Activated CD4-positive, alpha-beta T cell treated with anti-CD3 and anti-CD28 coated beads, Interleukin-2, amount 10 ng/mL, durations not matched to agents 7 days and 5 days (primary cell): ENCODE results near the gene IRF7. TPM values are rescaled to one million over a fixed set of nuclear protein-coding genes. Genes with fewer than 3 reads are reported as not detected.
"Not testable (repeated sequence)": the region's sequence is repeated elsewhere in the genome, so short reads cannot be mapped to it uniquely, and the experiment has no call there.

Source experiments
- CTCF ChIA-PET: fragments of 350-600 bp; sonication (Branson Sonifier 250); formaldehyde crosslinking; loops from one replicate; lab custom pipeline; 2021; ENCODE audit warnings: antibody characterized with exemption; lab: Charles Lee
- POLR2A ChIA-PET: fragments of 350-600 bp; sonication (Branson Sonifier 250); formaldehyde crosslinking; loops from one replicate; lab custom pipeline; 2021; ENCODE audit warnings: antibody characterized with exemption; lab: Charles Lee
- DNase-seq: peaks from one replicate; pipeline ENCODE4 v3.0.0-alpha.2; 2020
- H3K27ac Mint-ChIP-seq: one replicate; pipeline ENCODE4 v1.8.0; 2021; ENCODE audit warnings: mild to moderate bottlenecking, moderate library complexity, mixed read lengths
- H3K27me3 Mint-ChIP-seq: one replicate; pipeline ENCODE4 v1.8.0; 2021; ENCODE audit warnings: mixed read lengths
- H3K36me3 Mint-ChIP-seq: one replicate; pipeline ENCODE4 v1.8.0; 2021; ENCODE audit warnings: low read depth, mixed read lengths
- H3K4me1 Mint-ChIP-seq: one replicate; pipeline ENCODE4 v1.8.0; 2021; ENCODE audit warnings: mixed read lengths
- H3K4me3 Mint-ChIP-seq: one replicate; pipeline ENCODE4 v1.8.0; 2021; ENCODE audit warnings: mild to moderate bottlenecking, moderate library complexity, mixed read lengths
- H3K9me3 Mint-ChIP-seq: one replicate; pipeline ENCODE4 v1.8.0; 2021; ENCODE audit warnings: mixed read lengths
- total RNA-seq, 2 experiments: library from RNA; stranded (reverse); gene quantifications; one replicate each; pipeline ENCODE4 v1.2.3, GENCODE V29; 2021

The IRF7 gene
- total RNA-seq, 2 experiments from 2014 or later: 152 to 154 TPM

- H3K27ac Mint-ChIP-seq: peak overlapping the region; percentile 87
- ChIA-PET CTCF (interaction anchor here (0.7 to 2.0 kb wide), 2 partner anchors 11 to 273 kb away, joined by 4 to 6 read pairs; no protein-coding TSS in a partner anchor), POLR2A (no interaction called here)
- H3K4me1 Mint-ChIP-seq: peaks cover 56% of the 10 kb centered on the region
- peaks cover 7% of the 10 kb centered on the region for H3K27me3 Mint-ChIP-seq
- peaks cover 15% of the 10 kb centered on the region for H3K36me3 Mint-ChIP-seq
- DNase-seq: no peak
- no peaks in the 10 kb centered on the region for H3K9me3 Mint-ChIP-seq
- peak overlapping the region; percentile 89 for H3K4me3 Mint-ChIP-seq
Measured at GRCh38 chr11:576811-577610, 38.7 kb downstream of the IRF7 start.

GRCh38 chr11:575996-576768, 39.6 kb downstream of the IRF7 start, which contains the start of gene PHRF1:
PHRF1 (plus strand) TSS chr11:576470; CDS start chr11:581513, 5,043 bp downstream.
- ChIA-PET POLR2A (interaction anchor here (0.5 to 0.7 kb wide), 5 partner anchors 10 to 127 kb away, joined by 3 to 4 read pairs (median 3); no protein-coding TSS in a partner anchor), CTCF (interaction anchor here (0.7 to 1.8 kb wide), 9 partner anchors 9 to 338 kb away, joined by 3 to 7 read pairs (median 4); no protein-coding TSS in a partner anchor)
- Mint-ChIP-seq H3K36me3 (peaks cover 11% of the 10 kb centered on the region), H3K4me3 (peak within 1 kb of the TSS; percentile 91), H3K27me3 (peaks cover 7% of the 10 kb centered on the region), H3K27ac (peak within 1 kb of the TSS; percentile 100), H3K4me1 (peaks cover 53% of the 10 kb centered on the region), H3K9me3 (no peaks in the 10 kb centered on the region)
- DNase-seq: peak; percentile 94

- CTCF ChIA-PET: interaction anchor here (0.7 to 1.8 kb wide), 9 partner anchors 9 to 338 kb away, joined by 3 to 7 read pairs (median 4); no protein-coding TSS in a partner anchor
- Mint-ChIP-seq H3K4me3 (peak overlapping the region; percentile 78), H3K4me1 (peaks cover 49% of the 10 kb centered on the region), H3K9me3 (no peaks in the 10 kb centered on the region), H3K36me3 (peaks cover 9% of the 10 kb centered on the region), H3K27me3 (peaks cover 7% of the 10 kb centered on the region), H3K27ac (peak overlapping the region; percentile 79)
- no peak for DNase-seq
- POLR2A ChIA-PET: interaction anchor here (0.5 to 0.7 kb wide), 6 partner anchors 10 to 127 kb away, joined by 3 to 8 read pairs (median 3); no protein-coding TSS in a partner anchor
Measured at GRCh38 chr11:575313-575995, 40.3 kb downstream of the IRF7 start.

- Mint-ChIP-seq H3K4me1 (peaks cover 46% of the 10 kb centered on the region), H3K27me3 (peaks cover 7% of the 10 kb centered on the region), H3K4me3 (peak overlapping the region; percentile 78), H3K9me3 (no peaks in the 10 kb centered on the region), H3K36me3 (peaks cover 9% of the 10 kb centered on the region), H3K27ac (peak overlapping the region; percentile 79)
- ChIA-PET POLR2A (interaction anchor here (0.6 kb wide), 2 partner anchors 35 to 48 kb away, joined by 3 to 8 read pairs; no protein-coding TSS in a partner anchor), CTCF (interaction anchor here (1.4 to 1.8 kb wide), 5 partner anchors 10 to 56 kb away, joined by 3 to 7 read pairs (median 4); no protein-coding TSS in a partner anchor)
- no peak for DNase-seq
Measured at GRCh38 chr11:574632-575312, 41.0 kb downstream of the IRF7 start.

GRCh38 chr11:574031-574570, 41.6 kb downstream of the IRF7 start:
- H3K9me3 Mint-ChIP-seq, H3K36me3 Mint-ChIP-seq, CTCF ChIA-PET, H3K27me3 Mint-ChIP-seq, POLR2A ChIA-PET: not testable (repeated sequence)
- peak; percentile 37 for DNase-seq
- Mint-ChIP-seq H3K4me3 (peak overlapping the region; percentile 78), H3K4me1 (peaks cover 39% of the 10 kb centered on the region), H3K27ac (peak overlapping the region; percentile 28)

GRCh38 chr11:573146-573759, 42.5 kb downstream of the IRF7 start:
- Mint-ChIP-seq H3K27ac (no peak overlapping the region), H3K4me3 (no peak overlapping the region), H3K4me1 (peaks cover 31% of the 10 kb centered on the region), H3K36me3 (peaks cover 4% of the 10 kb centered on the region), H3K9me3 (no peaks in the 10 kb centered on the region), H3K27me3 (peaks cover 7% of the 10 kb centered on the region)
- POLR2A ChIA-PET: no interaction called here
- CTCF ChIA-PET: no interaction called here
- DNase-seq: no peak

GRCh38 chr11:571802-572185, 44.0 kb downstream of the IRF7 start:
- Mint-ChIP-seq H3K4me1 (peaks cover 29% of the 10 kb centered on the region), H3K4me3 (no peak overlapping the region), H3K27ac (no peak overlapping the region), H3K27me3 (peaks cover 7% of the 10 kb centered on the region), H3K9me3 (no peaks in the 10 kb centered on the region), H3K36me3 (peaks cover 3% of the 10 kb centered on the region)
- no peak for DNase-seq
- POLR2A ChIA-PET: no interaction called here
- CTCF ChIA-PET: no interaction called here

GRCh38 chr11:569158-569885, 46.4 kb downstream of the IRF7 start:
- no peak for DNase-seq
- H3K4me3 Mint-ChIP-seq: peak overlapping the region; percentile 79
- ChIA-PET CTCF (interaction anchor here (0.6 to 1.7 kb wide), 5 partner anchors 14 to 1433 kb away, joined by 3 to 7 read pairs (median 3); no protein-coding TSS in a partner anchor), POLR2A (no interaction called here)
- H3K27ac Mint-ChIP-seq: peak overlapping the region; percentile 88
- peaks cover 3% of the 10 kb centered on the region for H3K36me3 Mint-ChIP-seq
- H3K4me1 Mint-ChIP-seq: peaks cover 25% of the 10 kb centered on the region
- H3K27me3 Mint-ChIP-seq: peaks cover 3% of the 10 kb centered on the region
- no peaks in the 10 kb centered on the region for H3K9me3 Mint-ChIP-seq

GRCh38 chr11:568306-569157, 47.2 kb downstream of the IRF7 start:
- peaks cover 23% of the 10 kb centered on the region for H3K4me1 Mint-ChIP-seq
- no peaks in the 10 kb centered on the region for H3K9me3 Mint-ChIP-seq
- peak; percentile 94 for DNase-seq
- H3K4me3 Mint-ChIP-seq: peak overlapping the region; percentile 79
- POLR2A ChIA-PET: no interaction called here
- peak overlapping the region; percentile 88 for H3K27ac Mint-ChIP-seq
- CTCF ChIA-PET: interaction anchor here (0.6 to 1.7 kb wide), 4 partner anchors 13 to 1434 kb away, joined by 3 to 7 read pairs (median 3); no protein-coding TSS in a partner anchor
- no peaks in the 10 kb centered on the region for H3K27me3 Mint-ChIP-seq
- H3K36me3 Mint-ChIP-seq: peaks cover 7% of the 10 kb centered on the region
